MV-4-11 (cell line): ENCODE data around the gene MFF.
A peak's percentile ranks its signal among the peaks of the same experiment; 100 is the strongest.

Experiments
- DNase-seq: peaks from one replicate; lab custom pipeline; 2025; lab: John Stamatoyannopoulos, UW

Gene MFF, protein sequence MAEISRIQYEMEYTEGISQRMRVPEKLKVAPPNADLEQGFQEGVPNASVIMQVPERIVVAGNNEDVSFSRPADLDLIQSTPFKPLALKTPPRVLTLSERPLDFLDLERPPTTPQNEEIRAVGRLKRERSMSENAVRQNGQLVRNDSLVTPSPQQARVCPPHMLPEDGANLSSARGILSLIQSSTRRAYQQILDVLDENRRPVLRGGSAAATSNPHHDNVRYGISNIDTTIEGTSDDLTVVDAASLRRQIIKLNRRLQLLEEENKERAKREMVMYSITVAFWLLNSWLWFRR

DNA sequence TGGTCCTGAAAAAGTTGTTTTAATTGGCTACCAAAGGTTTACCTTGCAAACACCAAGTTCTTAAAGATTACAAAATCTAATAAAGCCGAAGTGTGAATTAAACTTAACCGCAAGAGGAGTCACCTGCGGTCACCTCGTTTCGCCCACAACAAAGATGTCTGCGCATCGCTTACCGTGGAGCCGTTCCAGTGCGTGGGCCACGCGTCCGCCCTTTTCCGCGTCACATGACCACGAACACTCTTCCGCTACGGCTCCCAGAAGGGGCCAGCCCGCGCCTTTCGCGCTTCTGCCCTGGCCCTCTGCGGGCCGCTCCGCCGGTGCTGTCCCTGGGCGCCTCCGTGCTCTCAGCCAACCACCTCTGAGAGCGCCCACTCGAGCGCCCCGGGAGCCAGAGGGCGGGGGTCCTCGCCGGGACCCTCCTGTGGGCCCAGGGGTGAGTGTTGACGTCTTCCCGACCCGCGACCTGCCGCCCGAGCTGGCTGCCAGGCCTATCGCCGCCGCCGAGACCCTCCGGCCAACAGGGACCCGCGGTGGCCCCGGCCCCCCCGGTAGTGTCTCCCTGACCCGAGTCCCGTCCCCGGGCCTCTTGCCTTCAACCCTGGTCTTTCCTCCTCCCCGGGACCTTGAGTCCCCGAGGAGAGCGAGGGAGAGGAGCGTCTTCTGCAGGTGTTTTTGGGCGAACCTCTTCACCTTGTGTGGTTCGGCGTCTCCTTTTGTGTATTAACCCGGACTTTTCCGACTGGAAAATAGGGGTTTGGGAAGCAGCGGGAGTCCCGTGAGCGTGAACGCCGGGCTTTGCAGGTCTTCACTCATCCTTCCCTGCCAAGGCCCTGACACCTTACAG, at the start of gene MFF:
TSS of gene MFF (plus strand) at position 257 of the 844 bp plus-strand sequence. CDS start 5,415 bp downstream, outside the sequence.
- DNase-seq, result peak; percentile 90

DNA sequence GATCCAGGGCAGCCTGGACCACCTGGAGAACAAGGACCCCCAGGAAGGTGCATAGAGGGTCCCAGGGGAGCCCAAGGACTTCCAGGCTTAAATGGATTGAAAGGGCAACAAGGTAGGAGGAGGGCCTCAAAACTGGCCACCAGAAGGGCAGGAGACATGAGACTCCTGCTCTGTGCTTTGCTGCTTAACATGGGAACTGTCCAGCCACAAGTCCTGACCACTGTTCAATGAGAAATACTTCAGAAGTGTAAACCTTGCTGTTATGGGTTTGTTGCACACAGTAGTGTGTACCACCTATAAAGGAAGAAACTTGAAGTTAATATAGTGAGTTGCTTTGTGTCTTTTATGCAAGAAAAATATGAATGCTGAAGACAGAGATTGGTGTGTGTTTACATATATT, 44.2 kb upstream of the MFF start:
- DNase-seq, result no peak

DNA sequence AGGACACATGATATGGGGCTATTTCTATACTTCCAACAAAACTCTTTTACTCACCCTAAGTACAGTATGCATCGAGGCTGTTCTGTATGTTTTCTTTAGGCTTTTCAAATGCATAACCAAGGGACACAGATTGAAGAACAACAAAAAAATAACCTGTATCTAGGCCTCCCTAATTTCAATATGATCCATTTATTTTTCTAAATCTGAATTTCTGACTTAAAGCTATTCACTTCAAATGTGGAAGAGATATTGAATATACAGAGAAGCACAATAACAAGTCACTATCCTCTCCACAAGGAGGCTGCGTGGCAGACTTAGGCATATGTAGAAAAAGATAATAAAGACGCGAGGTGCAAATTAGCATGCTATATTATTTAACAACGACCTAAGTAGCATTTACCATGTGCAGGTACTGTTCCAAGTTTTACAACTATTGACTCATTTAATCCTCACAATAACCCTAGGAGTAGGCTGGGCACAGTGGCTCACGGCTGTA, 39.3 kb upstream of the MFF start:
- DNase-seq, result no peak

DNA sequence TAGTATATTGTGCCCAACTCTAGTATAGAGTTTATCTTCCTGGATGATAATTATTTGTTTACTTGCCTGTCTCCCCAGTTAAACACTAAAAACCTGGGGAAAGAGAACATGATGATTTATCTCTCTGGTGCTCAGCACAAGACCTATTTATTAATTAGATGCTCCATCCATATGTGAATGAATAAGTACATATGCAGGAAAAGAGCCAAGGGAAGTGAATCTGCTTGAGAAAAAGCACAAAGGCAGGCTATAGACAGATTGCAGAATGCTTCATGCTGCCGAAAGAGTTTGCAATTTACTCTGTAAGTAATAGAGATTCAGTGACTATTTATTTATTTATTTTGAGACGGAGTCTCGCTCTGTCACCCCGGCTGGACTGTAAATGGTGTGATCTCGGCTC, 37.3 kb upstream of the MFF start:
- no peak for DNase-seq

DNA sequence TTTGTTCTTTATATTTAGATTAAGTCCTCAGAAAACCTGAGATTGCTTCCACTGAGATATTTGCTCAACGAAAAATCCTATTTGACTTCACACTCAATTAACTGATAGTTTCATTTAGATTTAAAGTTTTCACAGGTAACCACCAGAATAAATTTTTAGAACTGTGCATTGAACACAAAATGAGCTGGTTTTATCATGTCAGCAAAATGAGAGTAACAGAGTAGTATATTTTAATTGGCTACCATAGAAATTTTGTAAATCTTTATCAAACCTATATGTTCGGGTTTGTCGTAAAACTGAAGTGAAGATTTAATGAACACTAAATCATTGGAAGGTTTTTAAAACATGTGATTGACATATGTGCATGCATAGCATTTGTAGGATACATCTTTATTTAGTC, 32.7 kb upstream of the MFF start:
- DNase-seq, result no peak

DNA sequence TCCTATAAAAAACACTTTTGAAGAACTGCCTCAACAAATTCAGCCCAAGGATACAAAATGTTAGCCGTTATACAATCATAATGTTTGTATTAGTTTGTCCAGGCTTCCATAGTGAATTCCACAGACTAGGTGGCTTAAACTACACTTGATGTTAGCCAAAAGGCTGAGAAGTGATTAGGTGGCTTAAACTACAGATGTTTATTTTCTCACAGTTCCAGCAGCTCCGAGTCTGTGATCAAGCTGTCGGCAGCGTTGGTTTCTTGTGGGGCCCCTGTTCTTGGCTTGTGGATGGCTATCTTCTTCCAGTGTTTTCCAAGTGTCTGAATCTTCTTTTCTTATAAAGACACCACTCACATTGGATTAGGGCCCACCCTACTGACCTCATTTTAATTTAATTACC, 31.5 kb upstream of the MFF start:
- DNase-seq, result no peak

DNA sequence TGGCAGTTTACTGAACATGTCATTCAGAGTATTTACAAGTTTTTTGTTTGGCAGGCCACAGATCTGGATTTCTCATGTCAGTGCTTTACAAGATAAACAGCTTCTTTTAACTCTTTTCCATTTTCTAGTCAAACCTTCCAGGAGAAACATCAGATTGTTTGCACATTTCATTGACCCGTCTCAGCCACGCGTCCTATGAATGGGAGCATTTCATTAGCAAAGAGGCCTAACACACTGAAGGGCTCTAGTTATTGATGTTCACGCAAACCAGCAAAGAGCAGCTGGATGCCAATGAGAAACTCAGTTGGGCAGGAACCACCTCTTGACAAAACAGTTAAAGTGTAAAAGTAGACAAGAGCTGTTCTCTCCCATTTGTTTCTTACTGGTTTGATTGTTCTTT, 29.2 kb upstream of the MFF start:
- DNase-seq, result no peak

DNA sequence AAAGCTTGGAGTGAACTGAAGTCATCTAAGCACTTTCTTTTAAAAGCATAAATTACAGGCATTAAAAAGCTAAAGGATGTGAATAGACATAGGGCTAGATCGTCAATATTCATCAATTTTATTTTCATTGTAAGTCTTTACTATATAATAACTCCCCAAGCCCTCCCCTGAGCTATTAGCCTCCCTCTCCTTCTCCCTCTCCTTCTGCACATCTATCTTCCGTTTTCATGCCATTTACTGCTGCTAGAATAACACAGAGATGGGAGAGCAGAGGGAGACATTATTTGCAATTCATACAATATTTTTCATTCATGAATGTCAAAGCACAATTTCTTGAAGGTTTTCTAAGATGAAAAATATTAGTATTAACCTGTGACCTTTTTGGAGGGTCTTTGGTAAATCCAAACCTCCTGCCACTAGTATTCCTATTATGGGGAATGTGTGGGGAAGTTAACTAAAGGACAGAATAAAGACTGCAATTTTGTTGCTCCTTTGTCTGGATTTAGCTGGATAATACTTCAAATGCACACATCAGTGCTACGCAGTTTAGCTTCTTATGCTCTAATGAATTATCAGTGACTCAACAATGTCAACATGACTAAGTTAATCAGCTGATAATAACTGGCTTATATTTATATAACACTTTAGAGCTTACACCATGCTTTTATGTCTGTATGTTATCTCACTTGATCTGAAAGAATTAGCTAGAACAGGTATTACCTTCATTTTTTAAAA, 28.2 kb upstream of the MFF start:
- DNase-seq, result no peak

DNA sequence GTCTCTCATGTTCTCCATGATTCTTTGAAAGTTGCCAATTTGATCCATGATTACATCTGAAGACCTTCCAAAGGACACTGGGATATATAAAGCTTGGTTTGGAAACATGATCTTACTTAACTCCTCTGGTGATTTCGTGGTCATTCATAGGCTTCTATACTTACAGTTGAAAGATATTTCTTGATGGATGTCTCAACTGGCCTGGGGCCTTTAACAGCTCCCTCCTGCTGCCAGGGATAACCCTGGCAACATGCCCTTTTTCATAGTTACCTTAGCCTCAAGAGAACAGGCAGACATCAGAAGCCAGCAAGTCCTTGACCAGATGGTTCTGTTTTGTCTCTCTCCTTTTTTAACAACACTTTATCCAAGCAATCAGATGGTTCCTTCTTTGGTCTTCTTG, 23.5 kb upstream of the MFF start:
- DNase-seq, result no peak

DNA sequence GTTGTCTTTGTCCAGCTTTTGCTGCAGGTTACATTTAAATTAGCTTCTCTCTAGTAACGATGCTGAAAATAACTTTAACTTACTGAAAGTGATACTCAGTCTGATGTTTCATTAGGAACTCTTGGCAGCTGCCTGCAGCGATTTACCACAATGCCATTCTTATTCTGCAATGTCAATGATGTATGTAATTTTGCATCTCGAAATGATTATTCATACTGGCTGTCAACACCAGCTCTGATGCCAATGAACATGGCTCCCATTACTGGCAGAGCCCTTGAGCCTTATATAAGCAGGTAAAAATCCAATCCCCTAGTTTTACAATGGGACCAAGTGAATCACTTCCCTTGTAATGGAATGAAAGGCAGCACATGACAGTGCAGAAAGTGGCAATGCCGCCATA, 16.3 kb upstream of the MFF start:
- no peak for DNase-seq

DNA sequence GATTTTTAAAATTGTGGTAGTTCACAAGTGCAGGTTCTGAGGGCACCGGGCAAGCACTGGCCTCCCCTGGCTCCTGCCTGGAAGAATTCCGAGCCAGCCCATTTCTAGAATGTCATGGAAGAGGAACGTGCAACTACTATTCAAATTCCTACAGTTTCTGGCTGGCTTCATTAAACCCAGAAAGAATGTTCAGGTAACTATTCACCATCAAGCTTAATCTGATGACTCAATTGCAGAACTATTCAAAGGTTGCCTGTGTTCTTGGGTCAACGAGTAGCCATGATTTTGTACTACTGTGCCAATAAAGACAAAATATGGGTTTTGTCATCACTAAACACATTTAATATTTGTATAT, 14.3 kb upstream of the MFF start:
- no peak for DNase-seq

DNA sequence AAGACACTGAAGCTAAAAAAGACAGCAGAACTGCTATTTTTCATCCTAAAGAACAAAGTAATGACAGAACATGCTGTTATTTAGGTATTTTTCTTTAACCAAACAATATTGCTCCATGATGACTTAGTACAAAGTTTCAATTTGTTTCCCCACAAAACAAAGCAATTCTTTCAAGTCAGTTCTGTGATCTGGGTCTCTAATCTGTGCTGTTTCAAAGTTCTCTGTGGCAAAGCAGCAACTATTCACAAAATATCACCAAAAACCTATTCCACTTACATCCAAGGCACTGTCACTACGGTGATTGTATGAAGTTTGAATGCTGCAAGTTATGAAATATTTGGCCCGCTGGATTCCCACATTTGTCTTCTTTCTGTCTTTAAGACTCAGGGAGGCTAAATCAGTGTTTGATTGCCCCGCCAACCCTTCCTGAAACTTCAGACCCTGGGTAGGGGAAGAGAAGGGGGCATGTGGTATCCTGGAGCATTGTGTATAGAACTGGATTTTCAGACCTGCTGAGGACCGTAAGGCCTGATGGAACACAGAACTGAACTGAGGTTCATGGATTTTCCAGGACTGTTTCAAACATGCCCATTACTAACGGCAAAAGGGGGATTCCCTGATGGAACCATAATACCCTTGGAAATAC, 13.1 kb upstream of the MFF start:
- DNase-seq, result no peak

DNA sequence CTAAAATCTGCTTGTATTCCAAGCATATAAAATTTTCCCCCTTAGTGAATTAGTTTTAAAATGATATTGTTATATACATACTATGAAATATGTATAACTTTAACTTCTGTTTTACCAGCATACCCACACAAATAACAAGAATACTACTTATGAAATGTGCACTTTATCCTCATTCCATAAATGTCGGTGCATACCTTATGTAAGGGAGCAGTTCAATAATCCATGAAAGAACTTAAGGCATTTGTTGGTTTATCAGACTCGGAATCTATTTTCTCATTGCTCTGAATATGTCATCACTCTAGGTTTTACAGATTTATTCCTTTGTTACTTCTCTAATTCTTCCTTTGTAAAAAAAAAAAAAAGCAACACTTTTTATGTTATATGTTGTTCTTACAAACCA, 12.5 kb upstream of the MFF start:
- DNase-seq, result no peak

DNA sequence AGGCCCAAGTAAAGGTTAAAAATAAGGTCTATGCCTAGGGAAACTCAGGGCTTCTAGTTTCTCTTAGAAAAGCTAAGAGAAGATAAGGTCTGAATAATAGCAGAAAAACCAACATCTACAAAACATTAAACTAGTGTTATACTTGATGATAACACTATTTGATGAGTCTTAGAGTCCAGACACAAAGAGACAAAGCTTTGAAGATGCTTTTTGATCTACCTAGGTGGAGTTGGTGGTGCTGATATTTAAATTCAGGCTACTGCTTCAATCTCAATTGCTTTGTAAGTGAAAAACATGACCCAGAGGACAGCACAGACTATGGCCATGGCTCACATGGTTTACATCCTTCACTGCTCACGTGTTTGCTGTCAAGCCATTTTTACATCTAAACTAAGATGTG, 11.7 kb upstream of the MFF start:
- DNase-seq, result no peak

DNA sequence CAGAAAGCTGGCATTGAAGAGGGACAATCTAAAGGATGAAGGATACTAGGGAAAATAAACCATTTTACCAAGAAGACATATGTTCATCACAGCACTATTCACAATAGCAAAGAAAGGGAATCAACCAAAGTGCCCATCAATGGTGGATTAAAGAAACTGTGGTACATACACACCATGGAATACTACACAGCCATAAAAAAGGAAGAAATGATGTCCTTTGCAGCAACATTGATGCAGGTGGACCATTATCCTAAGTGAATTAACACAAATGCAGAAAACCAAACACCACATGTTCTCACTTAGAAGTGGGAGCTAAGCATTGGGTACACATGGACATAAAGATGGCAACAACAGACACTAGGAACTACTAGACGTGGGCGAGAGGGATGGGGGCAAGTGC, 7.2 kb upstream of the MFF start:
- DNase-seq, result no peak

DNA sequence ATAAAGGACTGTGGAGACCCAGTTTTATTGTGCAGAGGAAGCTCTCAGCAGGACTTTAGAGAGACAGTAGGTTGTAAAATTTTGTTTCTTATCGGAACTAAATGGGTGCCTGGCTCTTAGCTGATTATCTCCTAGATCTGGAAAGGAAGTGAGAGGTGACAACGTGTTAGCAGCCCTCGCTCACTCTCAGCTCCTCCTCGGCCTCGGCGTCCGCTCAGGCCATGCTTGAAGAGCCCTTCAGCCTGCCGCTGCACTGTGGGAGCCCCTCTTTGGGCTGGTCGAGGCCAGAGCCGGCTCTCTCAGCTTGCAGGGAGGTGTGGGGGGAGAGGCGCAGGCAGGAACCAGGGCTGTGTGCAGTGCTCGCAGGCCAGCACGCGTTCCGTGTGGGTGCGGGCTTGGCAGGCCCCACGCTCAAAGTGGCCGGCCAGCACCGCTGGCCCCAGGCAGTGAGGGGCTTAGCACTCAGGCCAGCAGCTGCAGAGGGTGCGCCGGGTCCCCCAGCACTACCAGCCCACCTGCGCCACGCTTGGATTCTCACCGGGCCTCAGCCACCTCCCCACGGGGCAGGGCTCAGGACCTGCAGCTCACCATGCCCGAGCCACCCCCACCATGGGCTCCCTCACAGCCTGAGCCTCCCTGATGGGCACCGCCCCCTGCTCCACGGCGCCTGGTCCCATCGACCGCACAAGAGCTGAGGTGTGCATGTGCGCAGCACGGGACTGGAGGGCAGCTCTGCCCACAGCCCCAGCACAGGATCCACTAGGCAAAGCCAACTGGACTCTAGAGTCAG, 4.6 kb upstream of the MFF start:
- no peak for DNase-seq

DNA sequence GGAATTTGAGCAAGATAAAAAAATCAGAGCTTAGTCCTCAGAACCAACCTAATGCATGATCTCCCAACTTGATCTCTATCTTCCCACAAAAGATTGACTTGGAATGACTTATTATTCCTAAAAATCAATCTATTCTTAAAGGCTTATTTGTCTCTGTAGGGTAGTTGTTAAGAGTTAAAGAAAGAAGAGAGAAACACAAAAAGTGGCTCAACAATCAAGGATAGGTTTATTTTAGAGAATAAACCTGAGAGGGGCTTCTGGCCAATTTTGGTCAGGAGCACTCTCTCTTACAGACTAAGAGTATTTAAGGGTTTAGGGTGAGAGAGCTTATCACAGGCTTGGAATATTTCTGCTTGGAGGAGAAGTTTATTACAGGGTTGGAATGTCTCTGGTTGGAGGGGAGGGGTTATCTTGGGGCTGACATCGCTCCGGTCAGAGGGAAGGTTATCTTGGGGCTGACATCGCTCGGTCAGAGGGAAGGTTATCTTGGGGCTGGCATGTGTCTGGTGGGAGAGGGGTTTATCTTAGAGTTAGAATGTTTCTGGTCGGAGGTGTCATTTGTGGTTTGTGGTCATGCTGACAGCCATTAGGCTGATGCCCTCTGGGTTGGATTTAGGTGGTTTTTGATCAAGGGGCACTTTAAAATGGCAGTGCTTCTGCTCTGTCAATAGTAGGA, 2.4 kb upstream of the MFF start:
- DNase-seq, result no peak

DNA sequence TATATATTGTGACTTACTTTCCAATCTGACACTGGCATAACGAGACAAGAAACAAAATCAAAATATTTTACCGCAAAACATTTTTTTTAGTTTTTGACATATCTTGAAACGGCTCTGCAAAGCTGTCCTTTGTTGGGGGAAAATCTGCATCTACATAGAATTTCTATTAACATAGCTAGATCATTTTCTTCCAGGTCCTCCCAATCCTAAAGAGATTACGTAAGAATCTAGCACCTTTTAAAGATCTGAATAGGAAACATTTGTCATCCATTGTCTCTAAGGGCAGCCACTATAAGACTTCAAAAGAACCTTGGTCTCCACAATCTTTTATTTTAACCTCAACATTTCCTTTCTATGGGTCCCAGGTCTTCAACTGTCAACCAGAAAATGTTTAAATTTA, 1.2 kb upstream of the MFF start:
- no peak for DNase-seq

DNA sequence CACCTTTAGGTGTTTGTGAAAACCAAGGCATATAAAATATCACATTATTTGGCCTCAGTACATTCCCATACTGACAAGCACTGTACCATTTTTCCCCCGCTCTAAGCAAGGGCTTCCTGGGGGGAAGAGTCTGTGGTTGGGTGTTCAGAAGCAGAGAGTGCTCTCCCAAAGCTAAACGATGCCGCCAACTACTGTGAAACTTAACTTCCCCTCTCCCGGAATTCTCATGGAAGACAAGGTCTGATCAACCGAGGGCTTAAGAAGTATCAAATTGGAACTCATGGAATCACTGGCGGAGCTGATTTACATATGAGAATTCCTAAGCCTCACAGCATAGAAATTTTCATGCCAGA, 433 bp upstream of the MFF start:
- DNase-seq, result no peak

DNA sequence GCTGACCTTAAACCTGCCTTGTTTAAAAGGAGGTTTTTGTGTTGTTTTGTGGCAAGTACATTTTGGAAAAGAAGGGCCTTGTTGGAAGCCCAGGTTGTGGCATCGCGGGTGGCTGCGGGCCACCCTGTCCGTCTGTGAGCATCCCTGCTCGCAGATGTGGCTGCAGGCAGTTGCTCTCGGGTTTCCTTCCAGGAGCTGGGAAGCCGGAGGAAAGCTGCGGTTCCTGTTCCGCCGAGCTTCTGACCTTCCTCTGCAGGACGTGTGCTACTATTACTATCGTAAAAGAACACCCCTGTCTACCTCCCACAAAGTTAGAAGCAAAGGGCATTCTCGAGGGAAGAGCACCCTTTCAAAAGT, 766 bp downstream of the MFF start:
- no peak for DNase-seq

DNA sequence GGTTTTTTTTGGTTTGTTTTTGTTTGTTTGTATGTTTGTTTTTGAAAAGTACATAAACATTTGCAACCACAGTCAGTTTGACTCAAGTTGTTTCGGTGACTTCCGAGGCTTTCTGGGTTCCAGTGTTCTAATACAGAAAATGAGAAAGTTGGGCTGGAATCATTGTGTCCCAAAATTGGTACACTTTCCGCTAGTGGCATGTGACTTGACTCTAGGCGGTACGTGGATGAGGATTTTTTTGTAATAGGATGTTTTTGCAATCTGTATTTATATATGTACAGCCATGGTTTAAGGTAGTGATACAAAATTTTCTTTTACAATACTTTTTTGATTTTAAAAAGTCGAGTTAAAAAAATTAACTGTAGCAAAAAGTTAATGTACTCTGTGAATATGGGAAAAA, 1.7 kb downstream of the MFF start:
- no peak for DNase-seq
